SK-N-SH (cell line): Measurements from ENCODE around the gene RABEPK.
A peak's percentile ranks its signal among the peaks of the same experiment; 100 is the strongest.

ENCODE experiments used
- CTCF ChIP-seq: fragments of 200-600 bp; sonication (generic); IDR thresholded peaks from 2 replicates; pipeline ENCODE4 v1.6.1; 2017; ENCODE audit warnings: antibody characterized with exemption, mild to moderate bottlenecking, moderate library complexity
- EZH2phosphoT487 ChIP-seq: fragments of 200-600 bp; sonication (generic); IDR thresholded peaks from 2 replicates; pipeline ENCODE4 v1.6.1; 2017; ENCODE audit warnings: low read depth, mixed run types, mild to moderate bottlenecking, antibody characterized with exemption, moderate library complexity, borderline replicate concordance
- RAD21 ChIP-seq: IDR thresholded peaks from 2 replicates; pipeline ENCODE4 v1.6.1; 2012; ENCODE audit warnings: mild to moderate bottlenecking, low read length
- TAF1 ChIP-seq: IDR thresholded peaks from 2 replicates; pipeline ENCODE4 v1.6.1; 2012; ENCODE audit warnings: low read depth, mild to moderate bottlenecking, low read length, moderate library complexity, borderline replicate concordance
- TCF12 ChIP-seq: IDR thresholded peaks from 2 replicates; pipeline ENCODE4 v1.4.0; 2012

DNA sequence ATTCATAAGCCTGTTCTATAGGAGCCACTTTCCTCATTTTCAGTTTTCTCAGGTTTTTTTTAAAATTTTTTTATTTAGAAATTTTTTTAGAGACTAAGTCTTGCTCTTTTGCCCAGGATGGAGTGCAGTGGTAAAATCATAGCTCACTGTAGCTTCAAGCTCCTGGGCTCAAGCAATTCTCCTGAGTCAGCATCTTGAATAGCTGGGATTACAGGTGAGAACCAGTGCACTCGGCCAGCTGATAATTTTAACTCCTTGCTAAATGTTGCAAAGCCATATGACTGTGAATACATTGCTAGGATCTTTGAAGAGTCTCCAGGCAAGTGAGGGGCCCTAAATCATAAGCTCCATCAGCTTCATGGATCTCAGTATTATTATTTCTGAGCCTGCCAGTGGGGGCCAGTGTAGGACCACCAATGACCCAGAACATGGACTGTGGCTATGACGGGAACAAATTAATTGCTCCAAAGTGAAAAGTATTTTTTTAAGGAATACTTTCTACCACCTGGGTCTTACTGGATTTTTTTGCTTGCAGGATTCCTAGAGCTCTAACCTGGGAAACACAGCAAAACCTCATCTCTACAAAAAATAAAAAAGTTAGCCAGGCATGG, 55.5 kb downstream of the RABEPK start:
- no peak for TF ChIP-seq TAF1
- peak; percentile 60 for TF ChIP-seq CTCF
- no peak for TF ChIP-seq TCF12
- peak; percentile 76 for TF ChIP-seq RAD21
- TF ChIP-seq EZH2phosphoT487: no peak
